Panc1 (cell line): ENCODE measurements around the gene PRDX2. TPM values are rescaled to one million over a fixed set of nuclear protein-coding genes. Genes with fewer than 3 reads are reported as not detected.

ENCODE experiments used
- ATAC-seq: fragments of 200-7000 bp; cut with Tn5 transposase; 2 replicates; pipeline ENCODE4 v1.9.1; 2020; ENCODE audit warnings: mild to moderate bottlenecking, moderate library complexity
- BruUV-seq: library from RNA; stranded (reverse); fragments of 400-500 nt; replicated peaks from 2 replicates; lab custom pipeline; 2021; lab: Mats Ljungman, UMichigan
- CTCF ChIA-PET: fragments of 300-600 bp; sonication (Branson Sonifier 250); formaldehyde crosslinking; loops from one replicate; lab custom pipeline; 2022; ENCODE audit warnings: antibody characterized with exemption; lab: Charles Lee
- POLR2A ChIA-PET: fragments of 300-600 bp; sonication (Branson Sonifier 250); formaldehyde crosslinking; loops from one replicate; lab custom pipeline; 2022; ENCODE audit warnings: antibody characterized with exemption; lab: Charles Lee
- DNase-seq: peaks from one replicate; pipeline ENCODE4 v3.0.0-alpha.2; 2010; ENCODE audit warnings: low read depth, low spot score
- H3K27ac ChIP-seq: 2 replicates; pipeline ENCODE4 v1.5.1; 2011; ENCODE audit warnings: mild to moderate bottlenecking, low read length, inconsistent platforms
- H3K27me3 ChIP-seq: fragments of 200-500 bp; sonication (Bioruptor generic); 2 replicates; pipeline ENCODE4 v1.6.0; 2014; ENCODE audit warnings: low read length, inconsistent platforms; ENCODE audit not compliant: control insufficient read depth, insufficient read depth
- H3K36me3 ChIP-seq: fragments of 200-500 bp; sonication (Bioruptor generic); 2 replicates; pipeline ENCODE4 v1.5.1; 2014; ENCODE audit warnings: inconsistent platforms, mild to moderate bottlenecking, low read length, moderate library complexity; ENCODE audit not compliant: control insufficient read depth, insufficient read depth
- H3K4me1 ChIP-seq: 2 replicates; pipeline ENCODE4 v1.5.1; 2011; ENCODE audit warnings: inconsistent platforms, mild to moderate bottlenecking, low read length, moderate library complexity; ENCODE audit not compliant: control insufficient read depth, insufficient read depth
- H3K4me3 ChIP-seq, 2 experiments: 2 replicates each; pipeline ENCODE4 v1.5.1; 2011 to 2012; ENCODE audit warnings: low read depth in 2 of 2, low read length in 2 of 2, mild to moderate bottlenecking in 2 of 2, inconsistent platforms in 1 of 2, moderate library complexity in 1 of 2
- H3K9me3 ChIP-seq: fragments of 200-500 bp; sonication (Bioruptor generic); 2 replicates; pipeline ENCODE4 v1.5.1; 2014; ENCODE audit warnings: low read depth, mild to moderate bottlenecking, inconsistent platforms, low read length, moderate library complexity; ENCODE audit not compliant: control insufficient read depth, insufficient read depth
- POLR2AphosphoS5 ChIP-seq: IDR thresholded peaks from 2 replicates; pipeline ENCODE4 v1.6.1; 2012; ENCODE audit warnings: mild to moderate bottlenecking, low read depth, low read length, moderate library complexity
- SIN3A ChIP-seq: IDR thresholded peaks from 2 replicates; pipeline ENCODE4 v1.6.1; 2012; ENCODE audit warnings: low read depth, mild to moderate bottlenecking, low read length, moderate library complexity, borderline replicate concordance; ENCODE audit not compliant: insufficient read depth
- TCF7L2 ChIP-seq: IDR thresholded peaks from 2 replicates; pipeline ENCODE4 v1.6.1; 2011; ENCODE audit warnings: mild to moderate bottlenecking, low read depth, low read length, inconsistent platforms
- in situ Hi-C: cut with HindIII; loops from 2 replicates; pipeline ENCODE4 v1.10.0; 2016; ENCODE audit warnings: low sequenced_read_pairs, low pct_unique_long_range_greater_than_20kb
- intact Hi-C: fragments of 100-400 bp; cut with micrococcal nuclease; formaldehyde crosslinking; loops from one replicate; pipeline ENCODE4 v1.10.0; 2022; ENCODE audit not compliant: unreplicated experiment
- total RNA-seq: library from RNA; stranded (reverse); gene quantifications from one replicate; pipeline ENCODE4 v1.2.1, GENCODE V29; 2021; ENCODE audit not compliant: unreplicated experiment
- TF ChIP-seq, protein P1 (sequence below), 2 experiments: IDR thresholded peaks; 2 replicates each; pipeline ENCODE4 v1.6.1; 2011 to 2012; ENCODE audit warnings: low read depth in 2 of 2, control low read depth in 1 of 2, low read length in 1 of 2, mild to moderate bottlenecking in 1 of 2, moderate library complexity in 1 of 2; ENCODE audit not compliant: insufficient read depth in 1 of 2
- TF ChIP-seq, protein P2 (sequence below): fragments of 450-650 bp; IDR thresholded peaks from 2 replicates; pipeline ENCODE4 v1.5.1; 2017; ENCODE audit warnings: mild to moderate bottlenecking

PRDX2 gene
- total RNA-seq, 1 experiment from 2014 or later: 61.0 TPM

DNA sequence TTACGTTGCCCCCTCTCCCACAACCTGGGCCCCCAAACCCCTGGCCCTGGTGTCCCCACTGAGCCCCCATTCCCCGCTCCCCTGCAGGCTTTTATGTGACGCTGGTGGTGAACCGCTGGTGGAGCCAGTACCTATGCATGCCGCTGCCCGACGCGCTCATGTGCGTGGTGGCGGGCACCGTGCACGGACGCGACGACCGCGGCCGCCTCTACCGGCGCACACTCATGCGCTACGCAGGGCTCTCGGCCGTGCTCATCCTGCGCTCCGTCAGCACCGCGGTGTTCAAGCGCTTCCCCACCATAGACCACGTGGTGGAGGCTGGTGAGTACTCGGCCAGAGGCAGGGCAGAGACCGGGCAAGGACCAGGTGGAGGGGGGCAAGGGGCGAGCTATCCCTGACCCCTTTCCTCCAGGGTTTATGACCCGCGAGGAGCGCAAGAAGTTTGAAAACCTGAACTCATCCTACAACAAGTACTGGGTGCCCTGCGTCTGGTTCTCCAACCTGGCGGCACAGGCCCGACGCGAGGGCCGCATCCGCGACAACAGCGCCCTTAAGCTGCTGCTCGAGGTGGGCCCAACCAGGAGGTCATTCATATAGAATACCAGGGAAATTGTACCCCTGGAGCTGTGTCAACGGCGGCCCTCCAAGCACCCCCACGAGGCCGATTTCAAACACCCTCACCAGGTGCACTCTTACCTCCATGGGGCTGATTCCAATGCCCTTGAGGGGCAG lies 47.0 kb downstream of the PRDX2 start:
- no peaks in the 10 kb centered on the region for H3K36me3 ChIP-seq
- H3K27me3 ChIP-seq: no peaks in the 10 kb centered on the region
- in situ Hi-C loops: no loop called here
- intact Hi-C loops: no loop called here
- H3K27ac ChIP-seq: no peak overlapping the region
- TF ChIP-seq, protein P1, sequence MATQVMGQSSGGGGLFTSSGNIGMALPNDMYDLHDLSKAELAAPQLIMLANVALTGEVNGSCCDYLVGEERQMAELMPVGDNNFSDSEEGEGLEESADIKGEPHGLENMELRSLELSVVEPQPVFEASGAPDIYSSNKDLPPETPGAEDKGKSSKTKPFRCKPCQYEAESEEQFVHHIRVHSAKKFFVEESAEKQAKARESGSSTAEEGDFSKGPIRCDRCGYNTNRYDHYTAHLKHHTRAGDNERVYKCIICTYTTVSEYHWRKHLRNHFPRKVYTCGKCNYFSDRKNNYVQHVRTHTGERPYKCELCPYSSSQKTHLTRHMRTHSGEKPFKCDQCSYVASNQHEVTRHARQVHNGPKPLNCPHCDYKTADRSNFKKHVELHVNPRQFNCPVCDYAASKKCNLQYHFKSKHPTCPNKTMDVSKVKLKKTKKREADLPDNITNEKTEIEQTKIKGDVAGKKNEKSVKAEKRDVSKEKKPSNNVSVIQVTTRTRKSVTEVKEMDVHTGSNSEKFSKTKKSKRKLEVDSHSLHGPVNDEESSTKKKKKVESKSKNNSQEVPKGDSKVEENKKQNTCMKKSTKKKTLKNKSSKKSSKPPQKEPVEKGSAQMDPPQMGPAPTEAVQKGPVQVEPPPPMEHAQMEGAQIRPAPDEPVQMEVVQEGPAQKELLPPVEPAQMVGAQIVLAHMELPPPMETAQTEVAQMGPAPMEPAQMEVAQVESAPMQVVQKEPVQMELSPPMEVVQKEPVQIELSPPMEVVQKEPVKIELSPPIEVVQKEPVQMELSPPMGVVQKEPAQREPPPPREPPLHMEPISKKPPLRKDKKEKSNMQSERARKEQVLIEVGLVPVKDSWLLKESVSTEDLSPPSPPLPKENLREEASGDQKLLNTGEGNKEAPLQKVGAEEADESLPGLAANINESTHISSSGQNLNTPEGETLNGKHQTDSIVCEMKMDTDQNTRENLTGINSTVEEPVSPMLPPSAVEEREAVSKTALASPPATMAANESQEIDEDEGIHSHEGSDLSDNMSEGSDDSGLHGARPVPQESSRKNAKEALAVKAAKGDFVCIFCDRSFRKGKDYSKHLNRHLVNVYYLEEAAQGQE (IDR thresholded peaks at IDR 0.05; ENCODE audit: insufficient read depth in 1 of 2, low read depth in 2 of 2, low read length in 1 of 2): no peak
- TF ChIP-seq SIN3A: no peak
- no peak for TF ChIP-seq TCF7L2
- TF ChIP-seq, protein P2, sequence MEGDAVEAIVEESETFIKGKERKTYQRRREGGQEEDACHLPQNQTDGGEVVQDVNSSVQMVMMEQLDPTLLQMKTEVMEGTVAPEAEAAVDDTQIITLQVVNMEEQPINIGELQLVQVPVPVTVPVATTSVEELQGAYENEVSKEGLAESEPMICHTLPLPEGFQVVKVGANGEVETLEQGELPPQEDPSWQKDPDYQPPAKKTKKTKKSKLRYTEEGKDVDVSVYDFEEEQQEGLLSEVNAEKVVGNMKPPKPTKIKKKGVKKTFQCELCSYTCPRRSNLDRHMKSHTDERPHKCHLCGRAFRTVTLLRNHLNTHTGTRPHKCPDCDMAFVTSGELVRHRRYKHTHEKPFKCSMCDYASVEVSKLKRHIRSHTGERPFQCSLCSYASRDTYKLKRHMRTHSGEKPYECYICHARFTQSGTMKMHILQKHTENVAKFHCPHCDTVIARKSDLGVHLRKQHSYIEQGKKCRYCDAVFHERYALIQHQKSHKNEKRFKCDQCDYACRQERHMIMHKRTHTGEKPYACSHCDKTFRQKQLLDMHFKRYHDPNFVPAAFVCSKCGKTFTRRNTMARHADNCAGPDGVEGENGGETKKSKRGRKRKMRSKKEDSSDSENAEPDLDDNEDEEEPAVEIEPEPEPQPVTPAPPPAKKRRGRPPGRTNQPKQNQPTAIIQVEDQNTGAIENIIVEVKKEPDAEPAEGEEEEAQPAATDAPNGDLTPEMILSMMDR: no peak
- TF ChIP-seq POLR2AphosphoS5: no peak
- no TSS peak for BruUV-seq
- no peak overlapping the region for H3K4me3 ChIP-seq
- ChIA-PET POLR2A (interaction anchor here (0.6 kb wide), 1 partner anchor 27 kb away, joined by 9 read pairs; no protein-coding TSS in a partner anchor), CTCF (interaction anchor here (0.6 kb wide), 1 partner anchor 74 kb away, joined by 3 read pairs; no protein-coding TSS in a partner anchor)
- no peak for ATAC-seq
- peaks cover 3% of the 10 kb centered on the region for H3K4me1 ChIP-seq
- no peak for DNase-seq
- H3K9me3 ChIP-seq: no peaks in the 10 kb centered on the region

DNA sequence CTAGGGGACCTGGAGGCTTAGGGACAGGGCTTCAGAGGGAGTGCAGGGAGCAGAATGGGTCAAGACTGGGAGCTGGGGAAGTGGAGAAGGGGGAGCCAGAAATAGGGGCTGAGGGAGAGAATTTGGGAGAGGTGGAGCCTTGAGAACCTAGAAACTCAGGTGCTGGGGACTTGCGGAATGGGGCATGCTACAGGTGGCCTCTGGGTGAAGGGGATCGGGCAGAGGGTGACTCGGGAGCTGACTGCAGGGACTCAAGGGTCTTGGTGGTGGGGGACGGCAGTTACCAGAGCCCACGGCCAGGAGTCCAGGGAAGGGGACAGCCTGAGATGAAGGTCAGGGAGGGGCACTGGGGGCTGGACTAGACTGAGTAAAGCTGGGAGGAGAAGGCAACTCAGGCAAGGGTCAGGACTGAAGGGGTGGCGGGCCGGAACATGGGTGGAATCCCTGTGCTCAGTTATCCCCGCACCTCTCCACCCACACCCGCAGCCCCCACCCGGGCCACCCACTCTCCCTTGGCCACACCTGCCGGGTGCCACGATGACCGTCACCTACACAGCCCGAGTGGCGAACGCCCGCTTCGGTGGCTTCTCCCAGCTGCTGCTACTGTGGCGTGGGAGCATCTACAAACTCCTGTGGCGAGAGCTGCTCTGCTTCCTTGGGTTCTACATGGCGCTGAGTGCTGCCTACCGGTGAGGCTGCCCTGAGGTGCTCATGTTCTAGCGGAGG lies 49.4 kb downstream of the PRDX2 start:
- intact Hi-C loops (no loop called here), in situ Hi-C loops (no loop called here)
- no TSS peak for BruUV-seq
- H3K4me3 ChIP-seq: no peak overlapping the region
- no peak for ATAC-seq
- H3K27ac ChIP-seq: no peak overlapping the region
- no peaks in the 10 kb centered on the region for H3K9me3 ChIP-seq
- no peak for DNase-seq
- H3K36me3 ChIP-seq: no peaks in the 10 kb centered on the region
- POLR2A ChIA-PET: no interaction called here
- H3K27me3 ChIP-seq: no peaks in the 10 kb centered on the region
- CTCF ChIA-PET: no interaction called here
- H3K4me1 ChIP-seq: peaks cover 4% of the 10 kb centered on the region
- TF ChIP-seq, protein P1 (IDR thresholded peaks at IDR 0.05; ENCODE audit: insufficient read depth in 1 of 2, low read depth in 2 of 2, low read length in 1 of 2): no peak
- TF ChIP-seq POLR2AphosphoS5: no peak
- no peak for TF ChIP-seq TCF7L2
- TF ChIP-seq SIN3A: no peak
- TF ChIP-seq, protein P2: no peak
